OCI-LY1 (cell line): Measurements from ENCODE around the gene ETV3L.

Experiments used
- CTCF ChIP-seq: fragments of 200-600 bp; sonication (generic), shearing (Covaris generic); IDR thresholded peaks from 2 replicates; pipeline ENCODE4 v1.5.1; 2017; ENCODE audit warnings: mild to moderate bottlenecking, antibody characterized with exemption, low read length, moderate library complexity, mixed read lengths
- EZH2 ChIP-seq: fragments of 200-600 bp; sonication (generic), shearing (Covaris generic); IDR thresholded peaks from 2 replicates; pipeline ENCODE4 v1.8.0; 2017; ENCODE audit warnings: borderline replicate concordance, mixed run types, mild to moderate bottlenecking, antibody characterized with exemption, low read length, moderate library complexity, mixed read lengths

- TF ChIP-seq CTCF (no peak), EZH2 (no peak)
These were observed at the start of gene ETV3L for GRCh38 chr1:157099633-157100009.
